Gastrocnemius medialis (tissue), 4 donors: ENCODE results near the gene RHEB.

Experiments
- POLR2A ChIP-seq, 2 donors: fragments of 450-650 bp; IDR thresholded peaks; one replicate each; pipeline ENCODE4 v1.6.1; 2017; ENCODE audit warnings: antibody characterized with exemption in 2 of 2, mild to moderate bottlenecking in 2 of 2, moderate library complexity in 2 of 2
- TF ChIP-seq, protein P1 (sequence below), 5 experiments: fragments of 450-650 bp in 3 of 5; fragments of 200-600 bp in 2 of 5; sonication (generic) in 2 of 5; IDR thresholded peaks in 4 of 5; conservative IDR thresholded peaks in 1 of 5; 1 replicate in 4 of 5; 2 replicates in 1 of 5; pipeline ENCODE4 v1.5.1; 2016 to 2019; ENCODE audit warnings: antibody characterized with exemption in 5 of 5, mild to moderate bottlenecking in 3 of 5, moderate library complexity in 3 of 5

DNA sequence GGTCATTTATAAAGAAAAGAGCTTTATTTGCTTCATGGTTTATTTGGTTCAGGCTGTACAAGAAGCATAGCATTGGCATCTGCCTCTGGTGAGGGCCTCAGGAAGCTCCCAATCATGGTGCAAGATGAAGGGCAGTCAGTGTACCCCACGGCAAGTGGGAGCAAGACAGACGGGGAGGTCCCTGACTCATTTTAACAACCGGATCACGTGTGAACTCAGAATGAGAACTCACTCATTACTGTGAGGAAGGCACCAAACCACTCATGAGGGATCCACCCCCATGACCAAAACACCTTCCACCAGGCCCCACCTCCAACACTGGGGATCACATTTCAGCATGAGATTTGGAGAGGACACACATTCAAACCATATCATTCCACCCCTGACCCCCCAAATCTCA, 64.0 kb downstream of the RHEB start:
- TF ChIP-seq POLR2A (IDR thresholded peaks at IDR 0.05), result no peak
- TF ChIP-seq, protein P1, sequence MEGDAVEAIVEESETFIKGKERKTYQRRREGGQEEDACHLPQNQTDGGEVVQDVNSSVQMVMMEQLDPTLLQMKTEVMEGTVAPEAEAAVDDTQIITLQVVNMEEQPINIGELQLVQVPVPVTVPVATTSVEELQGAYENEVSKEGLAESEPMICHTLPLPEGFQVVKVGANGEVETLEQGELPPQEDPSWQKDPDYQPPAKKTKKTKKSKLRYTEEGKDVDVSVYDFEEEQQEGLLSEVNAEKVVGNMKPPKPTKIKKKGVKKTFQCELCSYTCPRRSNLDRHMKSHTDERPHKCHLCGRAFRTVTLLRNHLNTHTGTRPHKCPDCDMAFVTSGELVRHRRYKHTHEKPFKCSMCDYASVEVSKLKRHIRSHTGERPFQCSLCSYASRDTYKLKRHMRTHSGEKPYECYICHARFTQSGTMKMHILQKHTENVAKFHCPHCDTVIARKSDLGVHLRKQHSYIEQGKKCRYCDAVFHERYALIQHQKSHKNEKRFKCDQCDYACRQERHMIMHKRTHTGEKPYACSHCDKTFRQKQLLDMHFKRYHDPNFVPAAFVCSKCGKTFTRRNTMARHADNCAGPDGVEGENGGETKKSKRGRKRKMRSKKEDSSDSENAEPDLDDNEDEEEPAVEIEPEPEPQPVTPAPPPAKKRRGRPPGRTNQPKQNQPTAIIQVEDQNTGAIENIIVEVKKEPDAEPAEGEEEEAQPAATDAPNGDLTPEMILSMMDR (IDR thresholded peaks at IDR 0.05 in 4 of 5, conservative IDR thresholded peaks at IDR 0.05 in 1 of 5), result no peak
